Measurements from ENCODE around the gene CILP2. TPM values are rescaled to one million over a fixed set of nuclear protein-coding genes. Genes with fewer than 3 reads are reported as not detected.
A peak's percentile ranks its signal among the peaks of the same experiment; 100 is the strongest.

Gene CILP2
- total and polyA plus RNA-seq, 2 of the 4 experiments (the other 2 are of a cell fraction), result 0.18 to 0.87 TPM

- no peak overlapping the region for H2BK120ac ChIP-seq (ENCODE audit: low read depth, low read length)
- H3K9me3 ChIP-seq (ENCODE audit: control insufficient read depth, insufficient read depth, low read length), result no peaks in the 10 kb centered on the region
- no peak overlapping the region for H3K4me2 ChIP-seq (ENCODE audit: low read depth, low read length)
- DNase-seq, result no peak
- dilution Hi-C loops (cut with HindIII; ENCODE audit: low sequenced_read_pairs, unreplicated experiment) (no loop called here), in situ Hi-C loops (cut with MboI; ENCODE audit: low sequenced_read_pairs) (no loop called here), intact Hi-C loops (cut with micrococcal nuclease) (no loop called here)
- no peak overlapping the region for H4K91ac ChIP-seq (ENCODE audit: insufficient read depth, low read depth, low read length)
- CTCF ChIA-PET, result no interaction called here
- H3K4ac ChIP-seq (ENCODE audit: low read depth, low read length), result no peak overlapping the region
- H3K79me1 ChIP-seq (ENCODE audit: low read depth in 1 of 2, low read length in 2 of 2), result peaks cover 20 to 58% of the 10 kb centered on the region in 2 experiments
- H3K18ac ChIP-seq (ENCODE audit: low read depth, low read length), result no peak overlapping the region
- H3K4me1 ChIP-seq (ENCODE audit: control insufficient read depth, insufficient read depth, low read length), result no peaks in the 10 kb centered on the region
- no peak overlapping the region for H3K23ac ChIP-seq (ENCODE audit: low read depth, low read length)
- WGBS, 2 experiments (ENCODE audit: extremely low coverage in 2 of 2, insufficient read length in 1 of 2), result 92% methylated on average over 23 of the region's 30 CpGs; no CpG with 5 or more reads in 1 of the 2 experiments
- H3K27ac ChIP-seq (ENCODE audit: insufficient read depth, low read length), result no peak overlapping the region
- no peaks in the 10 kb centered on the region for H3K9me1 ChIP-seq (ENCODE audit: insufficient read depth, low read length)
- no peak overlapping the region for H2BK15ac ChIP-seq (ENCODE audit: low read depth, low read length)
- H3K14ac ChIP-seq (replicated peaks; ENCODE audit: low read depth, low read length), result no peak overlapping the region
- no peak overlapping the region for H2BK20ac ChIP-seq (ENCODE audit: low read depth, low read length)
- no peak overlapping the region for H4K5ac ChIP-seq (ENCODE audit: low read depth, low read length)
- peaks cover 71% of the 10 kb centered on the region for H3K36me3 ChIP-seq (ENCODE audit: control insufficient read depth, insufficient read depth, low read length)
- no TSS peak for BruUV-seq (replicated peaks)
- peaks cover 6% of the 10 kb centered on the region for H4K20me1 ChIP-seq (ENCODE audit: insufficient read depth, low read length)
- no peak overlapping the region for H3K9ac ChIP-seq (ENCODE audit: low read depth, low read length)
- H3K4me3 ChIP-seq (ENCODE audit: insufficient read depth, low read depth, low read length), result no peak overlapping the region
- no peaks in the 10 kb centered on the region for H3K27me3 ChIP-seq (ENCODE audit: control insufficient read depth, insufficient read depth, low read length)
- H2AK5ac ChIP-seq (ENCODE audit: low read depth, low read length), result no peak overlapping the region
- ATAC-seq (ENCODE audit: low read depth), result no peak
- no peak for TF ChIP-seq RAD21 (IDR thresholded peaks at IDR 0.05; ENCODE audit: low read length)
- no peak for TF ChIP-seq MAFK (IDR thresholded peaks at IDR 0.05; ENCODE audit: low read depth, low read length)
- TF ChIP-seq MXI1 (IDR thresholded peaks at IDR 0.05; ENCODE audit: borderline replicate concordance, low read depth, low read length), result no peak
- H2AFZ ChIP-seq (replicated peaks; ENCODE audit: low read length, poor library complexity), result no peak overlapping the region
- POLR2A ChIA-PET (ENCODE audit: unreplicated experiment), result no interaction called here
- no peak overlapping the region for H3K56ac ChIP-seq (ENCODE audit: extremely low read depth, insufficient read depth, low read length)
- H2BK5ac ChIP-seq (ENCODE audit: low read depth, low read length, poor library complexity, severe bottlenecking), result no peak overlapping the region
- H2AK9ac ChIP-seq (replicated peaks; ENCODE audit: low read depth, low read length, poor library complexity), result peak overlapping the region; percentile 37
- no peak overlapping the region for H4K8ac ChIP-seq (ENCODE audit: low read depth in 2 of 2, low read length in 2 of 2)
Measured at GRCh38 chr19:19495614-19496603, 42.2 kb upstream of the CILP2 start.

All from IMR-90 (cell line).